Measurements from ENCODE around the gene SPON1. TPM values are rescaled to one million over a fixed set of nuclear protein-coding genes. Genes with fewer than 3 reads are reported as not detected.

Gene SPON1
- total RNA-seq, 1 experiment from 2014 or later, result 0.20 TPM

GRCh38 chr11:14045417-14045816 lies 82.9 kb downstream of the SPON1 start:
- H3T11ph ChIP-seq (ENCODE audit: low read length), result no peak overlapping the region
- H3K27ac ChIP-seq (ENCODE audit: insufficient read length, low read depth, low read length), result no peak overlapping the region
- H2BK15ac ChIP-seq (ENCODE audit: low read depth, low read length), result no peak overlapping the region
- Mint-ChIP-seq H3K27me3 (ENCODE audit: low read depth) (peaks cover 8% of the 10 kb centered on the region; the same call in 1 of the 2 replicates), H3K4me3 (no peak overlapping the region), H3K27ac (no peak overlapping the region), H3K9me3 (no peaks in the 10 kb centered on the region), H3K36me3 (ENCODE audit: insufficient read depth in 1 of 3, low read depth in 3 of 3) (no peaks in the 10 kb centered on the region), H3K4me1 (peaks cover 0 to 8% of the 10 kb centered on the region in 2 experiments; a peak in 3 of 4 replicates)
- no peak overlapping the region for H2BK120ac ChIP-seq (ENCODE audit: low read depth, low read length, poor library complexity, severe bottlenecking)
- no peak overlapping the region for H3K18ac ChIP-seq (ENCODE audit: insufficient read length, low read depth, low read length)
- H4K91ac ChIP-seq (ENCODE audit: insufficient read length, low read depth, low read length), result no peak overlapping the region
- H3K56ac ChIP-seq (ENCODE audit: insufficient read length, low read depth, low read length), result no peak overlapping the region
- no peak overlapping the region for H4K5ac ChIP-seq (ENCODE audit: insufficient read length, low read depth, low read length)
- H3K27me3 ChIP-seq (ENCODE audit: insufficient read depth, low read length), result no peaks in the 10 kb centered on the region
- no peak overlapping the region for H2BK12ac ChIP-seq (ENCODE audit: insufficient read length, low read depth, low read length)
- no peaks in the 10 kb centered on the region for H3K79me1 ChIP-seq (ENCODE audit: insufficient read depth, low read depth, low read length, poor library complexity, severe bottlenecking)
- no peak for TF ChIP-seq CTCF (conservative IDR thresholded peaks at IDR 0.05)
- H3K9me3 ChIP-seq (ENCODE audit: control insufficient read depth, low read depth, low read length), result no peaks in the 10 kb centered on the region
- no peak overlapping the region for H2AFZ ChIP-seq (ENCODE audit: low read length)
- no peak overlapping the region for H3K14ac ChIP-seq (ENCODE audit: insufficient read depth, low read length)
- no peak overlapping the region for H4K8ac ChIP-seq (replicated peaks; ENCODE audit: insufficient read length, low read depth, low read length)
- H2BK20ac ChIP-seq (ENCODE audit: low read depth, low read length, poor library complexity, severe bottlenecking), result no peak overlapping the region
- H3K4me2 ChIP-seq (ENCODE audit: insufficient read depth, insufficient read length, low read length), result no peak overlapping the region
- H2AK5ac ChIP-seq (ENCODE audit: insufficient read length, low read length), result no peak overlapping the region
- H3K9ac ChIP-seq (ENCODE audit: extremely low read depth, insufficient read length, low read length), result no peak overlapping the region
- H3K23me2 ChIP-seq (ENCODE audit: insufficient read length, low read depth, low read length, poor library complexity, severe bottlenecking), result no peaks in the 10 kb centered on the region
- no peak overlapping the region for H2BK5ac ChIP-seq (ENCODE audit: insufficient read length, low read length)
- no peak for DNase-seq
- no peaks in the 10 kb centered on the region for H3K79me2 ChIP-seq (ENCODE audit: insufficient read depth, low read length)
- no peak overlapping the region for H3K23ac ChIP-seq (ENCODE audit: insufficient read length, low read depth, low read length)
- H3K4ac ChIP-seq (ENCODE audit: low read depth, low read length), result no peak overlapping the region
- H4K20me1 ChIP-seq (ENCODE audit: control insufficient read depth, insufficient read depth, insufficient read length), result no peaks in the 10 kb centered on the region
- no CpG with 5 or more reads among the region's 2 CpGs for WGBS (ENCODE audit: extremely low coverage, insufficient read length, low lambda C conversion rate)
- no peaks in the 10 kb centered on the region for H3K4me1 ChIP-seq (ENCODE audit: insufficient read depth, low read length)

Data from H9 (cell line).